Thymus (tissue), 11 donors: ENCODE measurements around the gene CNTN4. TPM values are rescaled to one million over a fixed set of nuclear protein-coding genes. Genes with fewer than 3 reads are reported as not detected.

Experiments
- DNase-seq, 9 donors: peaks; one replicate each; pipeline ENCODE4 v3.0.0-alpha.2; 2013; ENCODE audit warnings: low spot score in 9 of 9, low read depth in 6 of 9, missing footprints in 1 of 9
- H3K27ac ChIP-seq, 2 donors: one replicate each; pipeline ENCODE4 v1.5.1; 2013; ENCODE audit warnings: control low read depth in 1 of 2, low read depth in 1 of 2, low read length in 1 of 2, mild to moderate bottlenecking in 1 of 2, moderate library complexity in 1 of 2
- H3K27me3 ChIP-seq, 2 donors: one replicate each; pipeline ENCODE4 v1.5.1; 2013; ENCODE audit warnings: low read length in 1 of 2; ENCODE audit not compliant: control insufficient read depth in 2 of 2, insufficient read depth in 1 of 2
- H3K36me3 ChIP-seq, 2 donors: one replicate each; pipeline ENCODE4 v1.5.1; 2013; ENCODE audit warnings: low read length in 1 of 2, mild to moderate bottlenecking in 1 of 2, moderate library complexity in 1 of 2; ENCODE audit not compliant: control insufficient read depth in 2 of 2, insufficient read depth in 2 of 2
- H3K4me1 ChIP-seq, 2 donors: one replicate each; pipeline ENCODE4 v1.5.1; 2013; ENCODE audit warnings: low read length in 2 of 2; ENCODE audit not compliant: control insufficient read depth in 2 of 2, insufficient read depth in 2 of 2
- H3K4me3 ChIP-seq, 2 donors: one replicate each; pipeline ENCODE4 v1.5.1; 2013; ENCODE audit warnings: low read length in 2 of 2, control low read depth in 1 of 2, mild to moderate bottlenecking in 1 of 2
- H3K9me3 ChIP-seq, 2 donors: one replicate each; pipeline ENCODE4 v1.5.1; 2013; ENCODE audit warnings: low read length in 1 of 2, mild to moderate bottlenecking in 1 of 2; ENCODE audit not compliant: control insufficient read depth in 2 of 2, insufficient read depth in 1 of 2
- WGBS: extraction: QIAGEN DNeasy Blood & Tissue Kit; methylation state at CpG from one replicate; pipeline ENCODE4 v1.1.7; 2013; 5-methylcytosine and 5-hydroxymethylcytosine counted together
- polyA plus RNA-seq: library from polyadenylated mRNA; stranded (reverse); fragments of 200-250 nt; gene quantifications from one replicate; pipeline ENCODE4 v1.2.3, GENCODE V29; 2013
- total RNA-seq: library from RNA; stranded (reverse); fragments of 120-200 nt; gene quantifications from one replicate; pipeline ENCODE4 v1.2.4, GENCODE V29; 2013
- donor health status: healthy.

CNTN4 gene
- total and polyA plus RNA-seq, 2 donors = 9.4 to 9.9 TPM

- Histone ChIP-seq H3K9me3 (no peaks in the 10 kb centered on the region), H3K36me3 (no peaks in the 10 kb centered on the region), H3K4me3 (no peak overlapping the region), H3K27me3 (no peaks in the 10 kb centered on the region), H3K4me1 (no peaks in the 10 kb centered on the region), H3K27ac (no peak overlapping the region)
- WGBS = 94% methylated on average over 7 of the region's 7 CpGs
- no peak for DNase-seq
Measured at GRCh38 chr3:2880218-2880756, 781.6 kb downstream of the CNTN4 start.

- Histone ChIP-seq H3K4me3 (no peak overlapping the region), H3K36me3 (no peaks in the 10 kb centered on the region), H3K9me3 (no peaks in the 10 kb centered on the region), H3K27ac (no peak overlapping the region), H3K27me3 (no peaks in the 10 kb centered on the region), H3K4me1 (no peaks in the 10 kb centered on the region)
- no peak for DNase-seq
- 96% methylated on average over 3 of the region's 3 CpGs for WGBS
Measured at GRCh38 chr3:2883283-2883682, 784.6 kb downstream of the CNTN4 start.

GRCh38 chr3:2888592-2888991 lies 789.9 kb downstream of the CNTN4 start:
- Histone ChIP-seq H3K36me3 (no peaks in the 10 kb centered on the region), H3K9me3 (no peaks in the 10 kb centered on the region), H3K4me1 (no peaks in the 10 kb centered on the region), H3K27ac (no peak overlapping the region), H3K4me3 (no peak overlapping the region), H3K27me3 (no peaks in the 10 kb centered on the region)
- DNase-seq = no peak
- WGBS = 87% methylated on average over 2 of the region's 2 CpGs

GRCh38 chr3:2889736-2890135 lies 791.1 kb downstream of the CNTN4 start:
- H3K27ac ChIP-seq = no peak overlapping the region
- no peak overlapping the region for H3K4me3 ChIP-seq
- no peak for DNase-seq
- no peaks in the 10 kb centered on the region for H3K4me1 ChIP-seq
- no peaks in the 10 kb centered on the region for H3K36me3 ChIP-seq
- no peaks in the 10 kb centered on the region for H3K9me3 ChIP-seq
- 54% methylated on average over 2 of the region's 2 CpGs for WGBS
- H3K27me3 ChIP-seq = no peaks in the 10 kb centered on the region

GRCh38 chr3:2896308-2896939 lies 797.8 kb downstream of the CNTN4 start:
- 91% methylated on average over 3 of the region's 3 CpGs for WGBS
- Histone ChIP-seq H3K4me3 (no peak overlapping the region), H3K9me3 (no peaks in the 10 kb centered on the region), H3K27me3 (no peaks in the 10 kb centered on the region), H3K4me1 (no peaks in the 10 kb centered on the region), H3K36me3 (no peaks in the 10 kb centered on the region), H3K27ac (no peak overlapping the region)
- DNase-seq = no peak

- no peak for DNase-seq
- H3K9me3 ChIP-seq = no peaks in the 10 kb centered on the region
- H3K27ac ChIP-seq = no peak overlapping the region
- 68% methylated on average over 4 of the region's 4 CpGs for WGBS
- H3K27me3 ChIP-seq = no peaks in the 10 kb centered on the region
- H3K36me3 ChIP-seq = no peaks in the 10 kb centered on the region
- no peak overlapping the region for H3K4me3 ChIP-seq
- no peaks in the 10 kb centered on the region for H3K4me1 ChIP-seq
Measured at GRCh38 chr3:2897821-2898220, 799.2 kb downstream of the CNTN4 start.

GRCh38 chr3:2898591-2899353 lies 800.1 kb downstream of the CNTN4 start:
- H3K27me3 ChIP-seq = no peaks in the 10 kb centered on the region
- no peaks in the 10 kb centered on the region for H3K4me1 ChIP-seq
- 62% methylated on average over 1 of the region's 1 CpG for WGBS
- no peaks in the 10 kb centered on the region for H3K9me3 ChIP-seq
- H3K27ac ChIP-seq = no peak overlapping the region
- H3K4me3 ChIP-seq = no peak overlapping the region
- no peak for DNase-seq
- H3K36me3 ChIP-seq = no peaks in the 10 kb centered on the region

- 85% methylated on average over 2 of the region's 2 CpGs for WGBS
- Histone ChIP-seq H3K27me3 (no peaks in the 10 kb centered on the region), H3K27ac (no peak overlapping the region), H3K4me1 (no peaks in the 10 kb centered on the region), H3K4me3 (no peak overlapping the region), H3K36me3 (no peaks in the 10 kb centered on the region), H3K9me3 (peaks cover 0 to 3% of the 10 kb centered on the region in 2 donors)
- no peak for DNase-seq
Measured at GRCh38 chr3:2904054-2904453, 805.4 kb downstream of the CNTN4 start.

GRCh38 chr3:2908693-2909351 lies 810.2 kb downstream of the CNTN4 start:
- no peaks in the 10 kb centered on the region for H3K4me1 ChIP-seq
- no peaks in the 10 kb centered on the region for H3K27me3 ChIP-seq
- H3K27ac ChIP-seq = no peak overlapping the region
- H3K36me3 ChIP-seq = no peaks in the 10 kb centered on the region
- no peak for DNase-seq
- H3K4me3 ChIP-seq = no peak overlapping the region
- H3K9me3 ChIP-seq = peaks cover 0 to 3% of the 10 kb centered on the region in 2 donors
- 91% methylated on average over 5 of the region's 5 CpGs for WGBS
